ENCODE data around the gene SYTL4. TPM values are rescaled to one million over a fixed set of nuclear protein-coding genes. Genes with fewer than 3 reads are reported as not detected.

Gene SYTL4
- total RNA-seq, 1 experiment from 2014 or later: 23.4 TPM

DNA sequence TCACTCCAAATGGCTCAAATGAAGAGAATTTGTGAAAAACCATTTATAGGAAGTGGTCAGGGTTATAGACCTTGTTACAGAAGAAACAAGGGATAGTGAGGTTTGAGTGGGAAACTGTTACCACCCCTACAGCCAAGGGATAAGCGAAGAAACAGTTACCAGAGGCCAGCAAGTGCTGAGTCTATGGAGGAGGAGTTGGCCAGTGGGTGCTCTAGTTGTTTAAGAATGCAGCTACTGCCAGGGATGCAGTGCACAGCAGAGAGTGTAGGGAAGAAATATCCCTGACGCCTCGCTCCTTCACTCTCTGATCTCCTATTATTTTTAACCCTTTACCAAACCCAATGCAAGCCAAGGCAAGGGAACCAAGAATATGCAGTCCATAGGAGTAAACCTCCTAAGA lies 15.2 kb upstream of the SYTL4 start:
- Histone ChIP-seq H3K9me2 (ENCODE audit: insufficient read depth) (no peaks in the 10 kb centered on the region), H3K79me2 (ENCODE audit: low read depth) (no peaks in the 10 kb centered on the region), H3K4me2 (no peak overlapping the region), H3K4me1 (replicated peaks; ENCODE audit: insufficient read depth) (peaks cover 26% of the 10 kb centered on the region), H4K20me1 (ENCODE audit: insufficient read depth) (no peaks in the 10 kb centered on the region), H3K27me3 (ENCODE audit: insufficient read depth, low read depth) (no peaks in the 10 kb centered on the region), H3K27ac (peak overlapping the region; percentile 86), H3K9me3 (ENCODE audit: insufficient read depth, low read depth) (no peaks in the 10 kb centered on the region), H3K36me3 (ENCODE audit: low read depth) (no peaks in the 10 kb centered on the region), H3K4me3 (no peak overlapping the region), H2AFZ (no peak overlapping the region), H3F3A (ENCODE audit: insufficient read depth, low read depth) (peaks cover 10% of the 10 kb centered on the region)
- no TSS peak for BruUV-seq (replicated peaks)
- intact Hi-C loops (cut with micrococcal nuclease; ENCODE audit: unreplicated experiment): loop anchor here (5.0 kb wide), 1 partner anchor 50 kb away; no protein-coding TSS in a partner anchor
- ChIA-PET CTCF (no interaction called here), POLR2A (ENCODE audit: unreplicated experiment) (interaction anchor here (1.0 kb wide), 1 partner anchor 15 kb away, joined by 7 read pairs; the partner anchor contains the start of gene SYTL4)
- TF ChIP-seq, protein P1, sequence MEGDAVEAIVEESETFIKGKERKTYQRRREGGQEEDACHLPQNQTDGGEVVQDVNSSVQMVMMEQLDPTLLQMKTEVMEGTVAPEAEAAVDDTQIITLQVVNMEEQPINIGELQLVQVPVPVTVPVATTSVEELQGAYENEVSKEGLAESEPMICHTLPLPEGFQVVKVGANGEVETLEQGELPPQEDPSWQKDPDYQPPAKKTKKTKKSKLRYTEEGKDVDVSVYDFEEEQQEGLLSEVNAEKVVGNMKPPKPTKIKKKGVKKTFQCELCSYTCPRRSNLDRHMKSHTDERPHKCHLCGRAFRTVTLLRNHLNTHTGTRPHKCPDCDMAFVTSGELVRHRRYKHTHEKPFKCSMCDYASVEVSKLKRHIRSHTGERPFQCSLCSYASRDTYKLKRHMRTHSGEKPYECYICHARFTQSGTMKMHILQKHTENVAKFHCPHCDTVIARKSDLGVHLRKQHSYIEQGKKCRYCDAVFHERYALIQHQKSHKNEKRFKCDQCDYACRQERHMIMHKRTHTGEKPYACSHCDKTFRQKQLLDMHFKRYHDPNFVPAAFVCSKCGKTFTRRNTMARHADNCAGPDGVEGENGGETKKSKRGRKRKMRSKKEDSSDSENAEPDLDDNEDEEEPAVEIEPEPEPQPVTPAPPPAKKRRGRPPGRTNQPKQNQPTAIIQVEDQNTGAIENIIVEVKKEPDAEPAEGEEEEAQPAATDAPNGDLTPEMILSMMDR (conservative IDR thresholded peaks at IDR 0.05): no peak
- no peak for TF ChIP-seq EZH2 (IDR thresholded peaks at IDR 0.05; ENCODE audit: low read depth)
- no peak for DNase-seq

DNA sequence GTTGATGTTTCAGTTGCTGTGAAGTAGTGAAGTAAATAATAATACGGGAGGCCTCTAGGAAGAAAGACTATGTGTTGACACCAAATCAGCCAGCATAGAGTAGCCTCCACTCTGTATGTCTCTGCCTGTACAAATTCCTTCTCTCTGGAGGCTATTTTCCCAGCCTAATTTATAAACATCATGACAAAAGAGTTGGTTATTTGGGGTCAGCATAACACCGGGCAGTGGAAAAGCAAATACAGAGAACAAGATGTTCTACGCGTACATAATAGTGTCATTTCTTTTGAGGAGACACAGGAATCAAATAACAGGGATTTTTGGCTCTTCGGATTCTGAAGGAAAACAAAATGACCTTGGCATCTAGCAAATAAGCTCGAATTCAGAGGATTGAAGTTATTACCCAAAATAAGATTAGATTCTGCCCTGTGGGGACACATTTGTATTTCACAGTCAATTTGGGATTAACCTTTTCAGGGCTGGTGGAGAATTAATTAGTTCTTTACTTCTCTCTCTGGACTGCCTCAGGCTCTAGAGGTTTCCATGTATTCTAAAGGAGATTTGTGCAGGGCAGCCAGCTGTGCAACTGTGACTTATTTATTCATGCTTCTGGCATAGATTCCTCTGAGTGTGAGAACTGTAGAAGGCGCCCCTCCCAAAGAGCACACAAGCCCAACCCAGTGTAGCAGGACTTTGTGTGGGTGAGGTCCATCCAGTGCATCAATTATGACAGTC lies 14.1 kb upstream of the SYTL4 start:
- intact Hi-C loops (cut with micrococcal nuclease; ENCODE audit: unreplicated experiment): loop anchor here (5.0 kb wide), 1 partner anchor 49 kb away; no protein-coding TSS in a partner anchor
- Histone ChIP-seq H3K27ac (no peak overlapping the region), H3K4me2 (no peak overlapping the region)

DNA sequence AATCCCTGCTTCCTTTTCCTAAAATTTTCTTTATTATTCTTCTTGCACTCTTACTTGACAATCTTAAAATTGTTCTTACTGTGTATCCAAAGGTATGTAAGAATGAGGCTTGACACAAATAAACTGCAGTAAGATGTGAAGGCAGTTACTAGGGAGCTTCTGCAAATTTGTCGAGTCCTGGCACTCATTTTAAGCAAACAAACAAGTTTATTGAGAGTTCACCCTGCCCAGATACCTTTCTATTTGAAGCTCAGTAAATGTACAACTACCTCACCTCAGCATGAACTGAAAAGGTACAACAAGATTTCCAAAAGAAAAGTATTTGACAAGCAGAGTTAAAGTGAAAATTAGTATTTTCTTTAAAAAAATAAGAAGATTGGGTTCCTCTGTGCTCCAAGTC lies 13.3 kb upstream of the SYTL4 start:
- no peak overlapping the region for H3K27ac ChIP-seq
- H3K9me2 ChIP-seq (ENCODE audit: insufficient read depth): no peaks in the 10 kb centered on the region
- BruUV-seq (replicated peaks): no TSS peak
- no peak for DNase-seq
- no peak for TF ChIP-seq EZH2 (IDR thresholded peaks at IDR 0.05; ENCODE audit: low read depth)
- TF ChIP-seq, protein P1 (conservative IDR thresholded peaks at IDR 0.05): no peak
- H3K4me3 ChIP-seq: no peak overlapping the region
- H3F3A ChIP-seq (ENCODE audit: insufficient read depth, low read depth): peaks cover 10% of the 10 kb centered on the region
- peaks cover 34% of the 10 kb centered on the region for H3K4me1 ChIP-seq (replicated peaks; ENCODE audit: insufficient read depth)
- intact Hi-C loops (cut with micrococcal nuclease; ENCODE audit: unreplicated experiment): loop anchor here (5.0 kb wide), 1 partner anchor 48 kb away; no protein-coding TSS in a partner anchor
- no peaks in the 10 kb centered on the region for H3K79me2 ChIP-seq (ENCODE audit: low read depth)
- POLR2A ChIA-PET (ENCODE audit: unreplicated experiment): no interaction called here
- H3K9me3 ChIP-seq (ENCODE audit: insufficient read depth, low read depth): no peaks in the 10 kb centered on the region
- H3K4me2 ChIP-seq: no peak overlapping the region
- no peaks in the 10 kb centered on the region for H4K20me1 ChIP-seq (ENCODE audit: insufficient read depth)
- H3K36me3 ChIP-seq (ENCODE audit: low read depth): no peaks in the 10 kb centered on the region
- CTCF ChIA-PET: no interaction called here
- H2AFZ ChIP-seq: no peak overlapping the region
- no peaks in the 10 kb centered on the region for H3K27me3 ChIP-seq (ENCODE audit: insufficient read depth, low read depth)

More for the DNA sequence above, 14.1 kb upstream of the SYTL4 start:
- H3F3A ChIP-seq (ENCODE audit: insufficient read depth, low read depth): peaks cover 10% of the 10 kb centered on the region
- no peak overlapping the region for H2AFZ ChIP-seq
- no peaks in the 10 kb centered on the region for H3K27me3 ChIP-seq (ENCODE audit: insufficient read depth, low read depth)
- no peaks in the 10 kb centered on the region for H3K79me2 ChIP-seq (ENCODE audit: low read depth)
- peaks cover 29% of the 10 kb centered on the region for H3K4me1 ChIP-seq (replicated peaks; ENCODE audit: insufficient read depth)
- H3K9me3 ChIP-seq (ENCODE audit: insufficient read depth, low read depth): no peaks in the 10 kb centered on the region
- POLR2A ChIA-PET (ENCODE audit: unreplicated experiment): no interaction called here
- H4K20me1 ChIP-seq (ENCODE audit: insufficient read depth): no peaks in the 10 kb centered on the region
- no peaks in the 10 kb centered on the region for H3K9me2 ChIP-seq (ENCODE audit: insufficient read depth)
- CTCF ChIA-PET: no interaction called here
- no peaks in the 10 kb centered on the region for H3K36me3 ChIP-seq (ENCODE audit: low read depth)
- peak in 1 of 2 experiments; percentile 11 for DNase-seq
- no peak overlapping the region for H3K4me3 ChIP-seq
- BruUV-seq (replicated peaks): no TSS peak
- TF ChIP-seq EZH2 (IDR thresholded peaks at IDR 0.05; ENCODE audit: low read depth): no peak
- TF ChIP-seq, protein P1 (conservative IDR thresholded peaks at IDR 0.05): no peak
